H1 (cell line): ENCODE measurements around the gene MSI1. TPM values are rescaled to one million over a fixed set of nuclear protein-coding genes. Genes with fewer than 3 reads are reported as not detected.

Experiments
- FOSL1 ChIP-seq: IDR thresholded peaks from 2 replicates; pipeline ENCODE4 v1.6.1; 2011; ENCODE audit warnings: mild to moderate bottlenecking, low read depth, low read length, moderate library complexity; ENCODE audit not compliant: insufficient read depth
- HDAC2 ChIP-seq, 2 experiments: fragments of 300-600 bp in 1 of 2; sonication (generic) in 1 of 2; IDR thresholded peaks; 2 replicates each; pipeline ENCODE4 v1.6.1; 2011 to 2012; ENCODE audit warnings: low read depth in 2 of 2, low read length in 2 of 2, mild to moderate bottlenecking in 2 of 2, moderate library complexity in 2 of 2, borderline replicate concordance in 1 of 2, inconsistent platforms in 1 of 2
- RBBP5 ChIP-seq: IDR thresholded peaks from 2 replicates; pipeline ENCODE4 v1.7.1; 2012; ENCODE audit warnings: low read depth, mild to moderate bottlenecking, inconsistent platforms, low read length, moderate library complexity, borderline replicate concordance
- RXRA ChIP-seq: IDR thresholded peaks from 2 replicates; pipeline ENCODE4 v1.6.1; 2011; ENCODE audit warnings: low read depth, mild to moderate bottlenecking, low read length, moderate library complexity; ENCODE audit not compliant: insufficient read depth
- SIRT6 ChIP-seq: IDR thresholded peaks from one replicate; pipeline ENCODE4 v1.7.1; 2012; ENCODE audit warnings: low read length, inconsistent platforms
- SIX5 ChIP-seq: IDR thresholded peaks from 2 replicates; pipeline ENCODE4 v1.6.1; 2011; ENCODE audit warnings: mild to moderate bottlenecking, low read depth, low read length
- TCF12 ChIP-seq: IDR thresholded peaks from 2 replicates; pipeline ENCODE4 v1.6.1; 2011; ENCODE audit warnings: low read depth, mild to moderate bottlenecking, low read length
- TEAD4 ChIP-seq: IDR thresholded peaks from 2 replicates; pipeline ENCODE4 v1.6.1; 2012; ENCODE audit warnings: low read depth, low read length, inconsistent platforms, mixed read lengths
- polyA plus RNA-seq, 7 experiments: library from polyadenylated mRNA; depleted of rRNA in 3 of 7; stranded (reverse) in 5 of 7; unstranded in 2 of 7; fragments of >200 nt in 5 of 7; fragments of 200-250 nt in 2 of 7; gene quantifications; 1 replicate in 5 of 7; 2 replicates in 1 of 7; 4 replicates in 1 of 7; pipeline versions ENCODE4 v1.2.1 to v1.2.3, GENCODE V29; 2011 to 2013; ENCODE audit warnings: missing spikeins in 2 of 7, mixed read lengths in 2 of 7
- total RNA-seq: library from RNA; stranded (reverse); fragmentation: NEBNext Ultra II Directional; extraction: Animal tissue kit (Norgen Biotek cat#: 25700); gene quantifications from 2 replicates; pipeline ENCODE4 v1.2.1, GENCODE V29; 2021
- TF ChIP-seq, protein P1 (sequence below): fragments of 300-600 bp; sonication (generic); IDR thresholded peaks from 2 replicates; pipeline ENCODE4 v1.7.1; 2012; ENCODE audit warnings: low read length, moderate library complexity, mild to moderate bottlenecking, inconsistent platforms; ENCODE audit not compliant: insufficient replicate concordance

Gene MSI1
- total and polyA plus RNA-seq, 2 of the 8 experiments (the other 6 are each of a cell fraction or from before 2014, with no cell fraction given) = 13.5 to 51.9 TPM

DNA sequence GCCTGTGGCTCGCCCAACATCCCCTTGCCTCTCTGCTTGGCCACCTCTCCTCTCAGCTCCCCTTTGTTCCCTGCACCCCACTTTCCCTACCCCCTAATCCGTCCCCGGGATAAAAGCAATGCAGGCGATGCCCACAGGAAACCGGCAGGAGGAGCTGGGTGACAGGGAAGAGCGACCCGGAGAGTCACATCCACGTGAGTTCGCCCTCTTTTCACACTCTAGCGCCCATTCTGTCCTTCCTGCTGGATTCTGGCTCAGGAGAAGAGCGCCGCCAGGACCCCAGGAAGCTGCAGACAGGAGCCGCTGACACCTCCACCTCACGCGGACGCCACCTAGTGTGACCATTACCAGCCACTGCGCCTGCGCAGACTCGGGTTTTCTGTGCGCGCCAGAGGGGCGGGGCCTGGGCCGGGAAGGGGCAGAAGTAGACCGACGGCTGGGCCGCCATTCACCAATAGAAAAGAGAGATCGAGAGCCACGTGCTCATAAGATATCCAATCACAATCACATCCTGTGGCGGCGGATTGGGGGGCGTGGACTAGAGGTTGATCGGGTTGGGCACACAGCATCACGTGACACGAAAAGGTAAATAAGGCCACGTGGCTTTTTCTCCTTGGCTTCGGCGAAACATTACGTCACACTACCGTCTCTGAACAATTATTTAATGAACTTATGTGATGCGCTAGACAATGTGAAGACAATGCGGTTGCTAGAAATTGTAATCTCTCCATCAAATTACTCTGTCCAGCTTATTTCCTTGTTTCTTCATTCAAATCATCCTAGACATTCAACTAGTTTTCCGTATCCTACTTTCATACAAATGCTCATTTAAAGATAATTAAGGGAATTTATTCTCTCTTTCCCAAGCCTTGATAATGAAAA, 51.5 kb downstream of the MSI1 start (continued):
- no peak for TF ChIP-seq RXRA
- TF ChIP-seq SIX5 = no peak
- no peak for TF ChIP-seq FOSL1
- no peak for TF ChIP-seq SIRT6
- TF ChIP-seq TCF12 = no peak
- TF ChIP-seq RBBP5 = no peak
- no peak for TF ChIP-seq HDAC2 (IDR thresholded peaks at IDR 0.05; ENCODE audit: borderline replicate concordance in 1 of 2, low read depth in 2 of 2, low read length in 2 of 2)
- TF ChIP-seq TEAD4 = no peak
- TF ChIP-seq, protein P1, sequence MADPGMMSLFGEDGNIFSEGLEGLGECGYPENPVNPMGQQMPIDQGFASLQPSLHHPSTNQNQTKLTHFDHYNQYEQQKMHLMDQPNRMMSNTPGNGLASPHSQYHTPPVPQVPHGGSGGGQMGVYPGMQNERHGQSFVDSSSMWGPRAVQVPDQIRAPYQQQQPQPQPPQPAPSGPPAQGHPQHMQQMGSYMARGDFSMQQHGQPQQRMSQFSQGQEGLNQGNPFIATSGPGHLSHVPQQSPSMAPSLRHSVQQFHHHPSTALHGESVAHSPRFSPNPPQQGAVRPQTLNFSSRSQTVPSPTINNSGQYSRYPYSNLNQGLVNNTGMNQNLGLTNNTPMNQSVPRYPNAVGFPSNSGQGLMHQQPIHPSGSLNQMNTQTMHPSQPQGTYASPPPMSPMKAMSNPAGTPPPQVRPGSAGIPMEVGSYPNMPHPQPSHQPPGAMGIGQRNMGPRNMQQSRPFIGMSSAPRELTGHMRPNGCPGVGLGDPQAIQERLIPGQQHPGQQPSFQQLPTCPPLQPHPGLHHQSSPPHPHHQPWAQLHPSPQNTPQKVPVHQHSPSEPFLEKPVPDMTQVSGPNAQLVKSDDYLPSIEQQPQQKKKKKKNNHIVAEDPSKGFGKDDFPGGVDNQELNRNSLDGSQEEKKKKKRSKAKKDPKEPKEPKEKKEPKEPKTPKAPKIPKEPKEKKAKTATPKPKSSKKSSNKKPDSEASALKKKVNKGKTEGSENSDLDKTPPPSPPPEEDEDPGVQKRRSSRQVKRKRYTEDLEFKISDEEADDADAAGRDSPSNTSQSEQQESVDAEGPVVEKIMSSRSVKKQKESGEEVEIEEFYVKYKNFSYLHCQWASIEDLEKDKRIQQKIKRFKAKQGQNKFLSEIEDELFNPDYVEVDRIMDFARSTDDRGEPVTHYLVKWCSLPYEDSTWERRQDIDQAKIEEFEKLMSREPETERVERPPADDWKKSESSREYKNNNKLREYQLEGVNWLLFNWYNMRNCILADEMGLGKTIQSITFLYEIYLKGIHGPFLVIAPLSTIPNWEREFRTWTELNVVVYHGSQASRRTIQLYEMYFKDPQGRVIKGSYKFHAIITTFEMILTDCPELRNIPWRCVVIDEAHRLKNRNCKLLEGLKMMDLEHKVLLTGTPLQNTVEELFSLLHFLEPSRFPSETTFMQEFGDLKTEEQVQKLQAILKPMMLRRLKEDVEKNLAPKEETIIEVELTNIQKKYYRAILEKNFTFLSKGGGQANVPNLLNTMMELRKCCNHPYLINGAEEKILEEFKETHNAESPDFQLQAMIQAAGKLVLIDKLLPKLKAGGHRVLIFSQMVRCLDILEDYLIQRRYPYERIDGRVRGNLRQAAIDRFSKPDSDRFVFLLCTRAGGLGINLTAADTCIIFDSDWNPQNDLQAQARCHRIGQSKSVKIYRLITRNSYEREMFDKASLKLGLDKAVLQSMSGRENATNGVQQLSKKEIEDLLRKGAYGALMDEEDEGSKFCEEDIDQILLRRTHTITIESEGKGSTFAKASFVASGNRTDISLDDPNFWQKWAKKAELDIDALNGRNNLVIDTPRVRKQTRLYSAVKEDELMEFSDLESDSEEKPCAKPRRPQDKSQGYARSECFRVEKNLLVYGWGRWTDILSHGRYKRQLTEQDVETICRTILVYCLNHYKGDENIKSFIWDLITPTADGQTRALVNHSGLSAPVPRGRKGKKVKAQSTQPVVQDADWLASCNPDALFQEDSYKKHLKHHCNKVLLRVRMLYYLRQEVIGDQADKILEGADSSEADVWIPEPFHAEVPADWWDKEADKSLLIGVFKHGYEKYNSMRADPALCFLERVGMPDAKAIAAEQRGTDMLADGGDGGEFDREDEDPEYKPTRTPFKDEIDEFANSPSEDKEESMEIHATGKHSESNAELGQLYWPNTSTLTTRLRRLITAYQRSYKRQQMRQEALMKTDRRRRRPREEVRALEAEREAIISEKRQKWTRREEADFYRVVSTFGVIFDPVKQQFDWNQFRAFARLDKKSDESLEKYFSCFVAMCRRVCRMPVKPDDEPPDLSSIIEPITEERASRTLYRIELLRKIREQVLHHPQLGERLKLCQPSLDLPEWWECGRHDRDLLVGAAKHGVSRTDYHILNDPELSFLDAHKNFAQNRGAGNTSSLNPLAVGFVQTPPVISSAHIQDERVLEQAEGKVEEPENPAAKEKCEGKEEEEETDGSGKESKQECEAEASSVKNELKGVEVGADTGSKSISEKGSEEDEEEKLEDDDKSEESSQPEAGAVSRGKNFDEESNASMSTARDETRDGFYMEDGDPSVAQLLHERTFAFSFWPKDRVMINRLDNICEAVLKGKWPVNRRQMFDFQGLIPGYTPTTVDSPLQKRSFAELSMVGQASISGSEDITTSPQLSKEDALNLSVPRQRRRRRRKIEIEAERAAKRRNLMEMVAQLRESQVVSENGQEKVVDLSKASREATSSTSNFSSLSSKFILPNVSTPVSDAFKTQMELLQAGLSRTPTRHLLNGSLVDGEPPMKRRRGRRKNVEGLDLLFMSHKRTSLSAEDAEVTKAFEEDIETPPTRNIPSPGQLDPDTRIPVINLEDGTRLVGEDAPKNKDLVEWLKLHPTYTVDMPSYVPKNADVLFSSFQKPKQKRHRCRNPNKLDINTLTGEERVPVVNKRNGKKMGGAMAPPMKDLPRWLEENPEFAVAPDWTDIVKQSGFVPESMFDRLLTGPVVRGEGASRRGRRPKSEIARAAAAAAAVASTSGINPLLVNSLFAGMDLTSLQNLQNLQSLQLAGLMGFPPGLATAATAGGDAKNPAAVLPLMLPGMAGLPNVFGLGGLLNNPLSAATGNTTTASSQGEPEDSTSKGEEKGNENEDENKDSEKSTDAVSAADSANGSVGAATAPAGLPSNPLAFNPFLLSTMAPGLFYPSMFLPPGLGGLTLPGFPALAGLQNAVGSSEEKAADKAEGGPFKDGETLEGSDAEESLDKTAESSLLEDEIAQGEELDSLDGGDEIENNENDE = no peak
